AG08395 (cell line): Measurements from ENCODE around the gene JUND.

Experiments used
- DNase-seq: peaks from one replicate; pipeline ENCODE4 v3.0.0; 2012; ENCODE audit warnings: mixed read lengths, low spot score

Gene JUND

DNA sequence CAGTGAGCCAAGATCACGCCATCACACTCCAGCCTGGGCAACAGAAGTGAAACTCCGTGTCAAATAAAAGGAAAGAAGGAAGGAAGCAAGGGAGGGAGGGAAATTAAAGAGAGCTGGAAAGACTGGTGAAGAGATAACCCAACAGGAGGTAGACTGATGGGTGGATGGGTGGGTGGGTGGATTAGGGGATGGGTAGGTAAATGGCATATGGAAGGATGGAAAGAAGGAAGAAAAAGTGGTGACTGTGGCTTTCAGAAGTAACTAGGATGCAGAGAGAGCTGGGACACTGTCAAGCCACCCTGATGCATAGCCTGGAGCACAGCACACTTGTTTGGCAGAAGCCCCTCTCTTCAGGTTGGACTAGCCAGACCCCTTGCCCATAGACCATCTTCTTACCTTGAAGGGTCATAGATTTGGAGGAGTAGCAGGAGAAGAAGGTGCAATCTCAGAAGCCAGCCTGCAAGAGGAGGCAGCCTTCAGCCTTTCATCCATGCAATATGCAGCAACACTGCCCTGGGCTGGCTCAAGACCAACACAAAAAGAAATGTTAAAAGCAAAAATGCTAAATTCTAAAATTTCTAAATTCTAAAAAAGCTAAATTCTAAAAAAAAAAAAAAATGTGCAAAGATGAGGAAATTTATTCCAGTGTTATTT, 12.2 kb downstream of the JUND start:
- DNase-seq, result no peak

DNA sequence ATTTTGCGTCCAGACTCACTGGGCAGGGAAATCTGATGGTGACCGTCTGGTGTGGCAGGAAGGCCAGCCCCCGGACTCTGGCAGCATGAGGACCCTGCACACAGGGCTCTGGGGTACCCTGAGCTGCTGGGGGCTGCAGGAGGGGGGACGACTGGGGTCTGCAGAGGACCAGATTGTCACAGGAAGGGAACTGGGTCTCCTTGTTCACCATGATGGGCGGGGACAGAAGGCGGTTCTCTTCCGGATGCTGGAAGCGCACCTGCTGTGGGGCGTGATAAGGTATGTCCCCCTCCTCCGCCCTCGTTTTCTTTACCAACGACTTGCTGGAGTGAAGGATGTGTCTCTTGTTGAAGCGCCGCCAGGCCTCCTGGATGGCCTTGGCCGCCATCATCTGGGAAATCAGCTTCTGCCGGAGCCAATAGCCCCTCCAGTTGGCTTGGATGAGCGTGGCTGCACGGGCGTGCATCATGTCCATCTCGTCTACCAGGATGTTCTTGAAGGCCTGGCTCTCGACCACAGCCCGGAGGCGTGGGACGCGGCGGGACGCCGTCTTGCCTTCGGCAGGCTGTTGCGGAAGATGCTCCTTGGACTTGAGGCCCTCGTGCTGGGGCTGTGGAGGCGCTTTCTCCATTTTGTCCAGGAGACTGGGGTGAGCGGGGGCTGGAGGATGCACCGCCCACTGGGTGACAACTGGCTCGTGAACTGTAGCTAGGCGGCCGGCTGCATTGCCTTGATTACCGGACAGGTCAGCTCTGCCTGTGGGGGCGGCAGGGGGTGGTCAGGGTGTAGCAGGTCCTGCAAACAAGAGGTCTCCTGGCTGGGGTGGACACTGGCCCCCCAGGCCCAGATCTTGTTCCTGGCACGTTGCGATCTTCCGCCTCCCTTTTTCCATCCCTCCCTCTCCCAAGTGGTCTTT, 14.4 kb downstream of the JUND start:
- DNase-seq, result no peak

DNA sequence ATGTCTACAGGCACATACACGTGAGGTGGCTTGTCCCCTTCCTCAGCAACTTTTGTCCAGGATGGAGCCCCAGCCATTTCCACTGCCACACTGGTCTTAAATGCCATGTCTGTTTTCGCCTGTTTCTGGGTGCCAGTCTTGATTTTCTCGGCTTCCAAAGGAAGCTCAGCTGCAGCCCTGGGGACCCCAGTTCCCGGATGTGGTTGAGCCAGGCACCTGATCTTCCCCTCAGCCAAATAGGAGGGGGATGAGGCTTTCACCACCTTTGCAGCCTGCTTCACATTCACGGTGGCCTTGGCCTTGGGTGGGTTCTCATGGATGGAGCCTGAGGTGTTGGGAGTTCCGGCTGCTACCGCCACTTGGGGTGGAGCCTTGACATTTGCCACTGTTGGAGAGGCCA, 15.8 kb downstream of the JUND start:
- no peak for DNase-seq

DNA sequence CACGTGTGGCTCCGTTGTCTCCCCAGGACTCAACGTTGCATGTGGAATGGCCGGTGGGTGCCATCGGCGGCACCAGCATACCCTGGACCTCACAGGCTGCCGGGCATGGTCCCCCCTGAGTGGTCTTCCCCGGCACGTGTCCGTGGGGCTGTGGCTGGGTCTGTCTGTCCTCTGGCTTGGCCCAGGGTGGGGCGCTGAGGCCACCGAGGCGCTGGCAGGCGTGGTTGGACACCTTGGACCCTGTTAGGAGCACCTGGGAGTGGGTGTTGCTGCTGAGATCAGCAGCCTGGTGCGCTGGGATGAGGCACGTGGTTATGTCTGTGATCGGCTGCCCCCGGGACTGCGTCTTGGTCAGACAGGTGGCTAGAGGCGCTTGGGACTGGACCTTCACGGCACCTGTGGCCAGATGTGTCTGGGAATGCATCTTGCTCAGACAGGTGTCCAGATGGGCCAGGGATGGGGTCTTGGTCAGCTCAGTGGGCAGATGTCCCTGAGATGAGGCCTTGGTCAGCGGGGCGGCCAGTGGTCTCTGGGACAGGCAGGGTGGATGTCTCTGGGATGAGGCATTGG, 16.4 kb downstream of the JUND start:
- no peak for DNase-seq

DNA sequence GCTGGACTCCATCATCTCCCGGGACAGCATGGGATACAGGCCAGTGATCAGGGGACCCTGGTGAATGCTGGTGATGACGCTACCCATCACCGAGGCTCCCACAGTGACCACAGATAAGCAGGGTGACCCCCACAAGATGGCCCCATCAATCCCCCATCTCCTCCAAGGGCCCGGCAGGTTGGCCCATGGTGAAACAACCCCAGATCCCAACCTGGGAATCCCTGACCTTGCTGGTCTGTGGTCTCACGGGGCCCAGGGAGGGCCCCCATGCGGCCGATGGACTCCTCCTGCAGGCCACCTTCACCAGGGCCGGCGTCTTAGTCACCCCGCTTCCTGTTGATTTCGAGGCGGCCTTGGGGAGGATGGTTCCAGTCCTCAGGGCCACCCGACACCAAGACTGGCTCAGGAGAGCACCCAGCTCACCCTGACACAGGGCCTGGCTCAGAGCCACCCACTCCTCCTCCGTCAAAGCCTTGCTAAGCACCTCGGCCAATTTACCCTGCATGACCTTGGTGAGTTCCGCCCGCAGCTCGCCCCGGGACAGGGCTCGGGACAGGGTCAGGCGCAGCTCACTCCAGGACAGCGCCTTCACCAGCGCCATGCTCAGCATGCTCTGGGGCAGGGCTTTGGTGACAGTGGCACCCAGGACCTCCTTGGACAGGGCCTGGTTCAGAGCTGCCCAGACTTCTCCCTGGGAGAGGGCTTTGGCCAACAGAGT, 17.1 kb downstream of the JUND start:
- no peak for DNase-seq

DNA sequence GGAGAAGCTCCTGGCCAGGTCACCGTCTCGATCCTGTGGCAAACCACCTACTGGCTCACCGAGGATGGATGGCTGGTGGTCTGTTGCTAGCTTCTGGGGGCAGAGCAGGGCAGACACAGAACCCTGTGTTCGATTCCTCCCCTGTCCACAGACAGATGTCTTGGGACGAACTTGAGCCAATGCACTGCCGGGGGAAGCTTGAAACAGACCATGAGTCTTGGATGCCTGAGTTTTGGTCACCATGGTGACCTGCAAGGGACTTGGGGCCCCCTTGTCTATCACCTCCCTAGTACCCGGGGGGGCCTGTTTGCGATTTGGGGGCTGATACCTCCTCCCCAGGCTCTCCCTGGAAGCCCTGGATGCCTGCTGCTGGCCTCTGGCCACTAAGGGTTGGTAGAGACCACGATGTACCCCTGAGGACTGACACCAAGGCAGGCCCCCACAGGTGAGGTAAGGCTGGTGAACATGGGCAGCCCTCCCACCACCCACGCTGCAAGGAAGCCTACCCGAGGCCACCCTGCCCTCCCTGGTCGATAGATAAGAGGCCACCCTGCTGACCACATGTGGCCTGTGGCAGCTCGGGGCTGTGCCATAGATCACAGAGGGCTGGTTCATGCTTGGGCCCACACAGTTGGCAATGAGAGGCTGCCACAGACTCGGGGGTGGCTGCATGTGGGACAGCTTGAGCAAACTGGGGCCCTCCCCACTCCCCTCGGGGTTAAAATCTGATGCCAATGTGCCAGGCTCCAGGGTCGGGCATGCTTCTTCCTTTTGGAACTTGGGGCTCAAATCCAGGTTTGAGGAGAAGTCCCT, 17.9 kb downstream of the JUND start:
- no peak for DNase-seq

DNA sequence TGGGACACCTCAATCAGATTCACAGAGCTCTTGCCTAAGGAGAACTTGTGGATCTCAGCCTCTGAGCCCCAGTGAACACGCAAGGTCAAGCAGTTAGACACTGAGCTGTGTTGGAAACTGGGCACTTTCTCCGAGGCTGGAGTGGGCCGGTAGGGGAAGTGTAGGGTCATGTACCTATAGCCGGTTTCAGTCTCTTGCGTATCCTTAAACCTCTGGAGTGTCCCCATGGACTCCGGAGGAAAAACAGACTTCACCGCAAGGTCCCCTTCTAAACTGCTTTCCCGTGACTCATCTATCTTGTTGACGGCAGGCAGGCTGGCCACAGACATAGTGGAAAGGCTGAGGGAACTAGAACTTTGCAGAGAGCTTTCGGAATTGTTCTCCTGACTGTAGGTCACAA, 18.5 kb downstream of the JUND start:
- DNase-seq, result no peak

DNA sequence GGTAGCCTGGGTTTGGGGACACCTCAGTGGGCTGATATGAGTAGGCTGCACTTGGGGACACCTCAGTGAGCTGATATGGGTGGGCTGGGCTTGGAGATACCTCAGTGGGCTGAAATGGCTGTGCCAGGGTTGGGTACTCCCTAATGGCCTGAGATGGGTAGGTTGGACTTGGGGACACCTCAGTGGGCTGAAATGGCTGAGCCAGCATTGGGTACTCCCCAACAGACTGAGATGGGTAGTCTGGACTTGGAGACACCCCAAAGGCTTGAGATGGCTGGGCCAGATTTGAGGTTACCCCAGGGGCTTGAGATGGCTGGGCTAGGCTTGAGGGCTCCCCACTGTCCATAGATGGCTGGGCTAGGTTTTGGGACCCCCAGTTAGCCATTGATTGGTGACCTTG, 19.3 kb downstream of the JUND start:
- DNase-seq, result no peak

DNA sequence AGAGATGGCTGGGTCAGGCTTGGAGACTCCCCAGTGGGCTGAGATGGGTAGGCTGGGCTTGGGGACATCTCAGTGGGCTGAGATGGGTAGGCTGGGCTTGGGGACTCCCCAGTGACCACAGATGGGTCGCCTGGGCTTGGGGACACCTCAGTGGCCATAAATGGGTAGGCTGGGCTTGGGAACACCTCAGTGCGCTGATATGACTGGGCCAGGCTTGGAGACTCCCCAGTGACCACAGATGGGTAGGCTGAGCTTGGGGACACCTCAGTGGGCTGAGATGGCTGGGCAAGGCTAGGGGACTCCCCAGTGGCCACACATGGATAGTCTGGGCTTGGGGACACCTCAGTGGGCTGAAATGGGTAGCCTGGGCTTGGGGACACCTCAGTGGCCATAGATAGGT, 19.9 kb downstream of the JUND start:
- DNase-seq, result no peak

DNA sequence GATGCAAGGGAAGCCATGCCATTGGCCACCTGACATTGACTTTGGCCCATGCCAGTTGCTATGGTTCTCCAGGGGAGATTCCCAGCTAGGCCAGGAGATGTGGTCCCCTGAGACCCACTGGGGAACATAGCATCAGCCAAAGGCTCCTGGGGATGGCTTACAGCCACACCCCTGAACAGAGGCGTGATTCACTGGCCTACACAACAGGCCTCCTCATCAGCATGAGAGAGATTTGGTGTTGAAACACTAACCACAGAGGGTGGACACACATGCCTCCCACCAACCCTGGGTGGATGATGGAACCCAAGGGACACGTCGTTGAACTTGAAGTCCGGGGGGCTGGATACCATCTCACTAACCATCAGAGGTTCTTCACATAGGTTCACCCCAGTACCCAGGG, 21.5 kb downstream of the JUND start:
- peak; percentile 35 for DNase-seq

DNA sequence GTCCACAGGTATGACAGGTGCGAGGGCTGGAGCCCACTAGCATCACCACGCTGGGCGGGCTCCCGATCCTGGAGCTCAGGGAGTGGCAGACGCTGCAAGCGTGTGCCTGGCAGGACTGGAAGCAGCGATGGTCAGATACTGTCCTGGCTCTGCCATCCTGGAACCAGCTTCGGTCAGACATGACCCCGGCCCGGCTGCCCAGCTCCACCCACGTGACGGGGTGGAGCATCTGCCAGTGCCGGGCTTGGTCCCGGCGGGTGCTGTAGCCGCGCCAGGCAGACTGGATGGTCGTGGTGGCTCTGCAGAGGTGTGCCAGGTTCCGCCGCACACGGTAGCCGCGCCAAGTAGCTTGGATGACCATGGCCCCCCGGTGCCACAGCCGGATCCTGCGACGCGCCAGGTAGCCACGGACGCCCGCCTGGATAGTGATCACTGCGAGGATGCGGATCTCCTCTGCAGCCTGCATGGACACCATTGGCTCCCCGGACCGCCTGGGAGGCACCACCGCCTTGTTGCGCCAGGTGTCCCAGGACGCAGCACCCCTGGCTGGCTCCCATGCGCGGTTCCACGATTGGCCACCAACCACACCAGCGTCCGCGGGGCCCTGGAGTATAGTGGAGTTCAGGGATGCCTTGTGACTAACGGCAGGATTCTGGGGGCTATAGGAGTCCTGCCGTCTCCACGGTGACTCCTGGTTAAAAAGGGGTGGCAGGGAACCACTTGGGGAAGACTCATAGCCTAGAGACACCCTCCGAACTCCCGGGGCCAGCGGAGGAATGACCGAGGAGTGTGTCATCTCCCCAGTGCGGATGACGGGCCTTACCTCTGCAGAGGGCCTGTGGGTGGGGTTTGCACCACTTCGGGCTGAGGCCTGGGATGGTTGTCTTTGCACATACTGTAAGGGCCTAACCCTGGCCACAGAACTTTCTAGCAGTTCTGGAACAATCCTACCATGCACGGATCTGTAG, 23.6 kb downstream of the JUND start:
- no peak for DNase-seq

DNA sequence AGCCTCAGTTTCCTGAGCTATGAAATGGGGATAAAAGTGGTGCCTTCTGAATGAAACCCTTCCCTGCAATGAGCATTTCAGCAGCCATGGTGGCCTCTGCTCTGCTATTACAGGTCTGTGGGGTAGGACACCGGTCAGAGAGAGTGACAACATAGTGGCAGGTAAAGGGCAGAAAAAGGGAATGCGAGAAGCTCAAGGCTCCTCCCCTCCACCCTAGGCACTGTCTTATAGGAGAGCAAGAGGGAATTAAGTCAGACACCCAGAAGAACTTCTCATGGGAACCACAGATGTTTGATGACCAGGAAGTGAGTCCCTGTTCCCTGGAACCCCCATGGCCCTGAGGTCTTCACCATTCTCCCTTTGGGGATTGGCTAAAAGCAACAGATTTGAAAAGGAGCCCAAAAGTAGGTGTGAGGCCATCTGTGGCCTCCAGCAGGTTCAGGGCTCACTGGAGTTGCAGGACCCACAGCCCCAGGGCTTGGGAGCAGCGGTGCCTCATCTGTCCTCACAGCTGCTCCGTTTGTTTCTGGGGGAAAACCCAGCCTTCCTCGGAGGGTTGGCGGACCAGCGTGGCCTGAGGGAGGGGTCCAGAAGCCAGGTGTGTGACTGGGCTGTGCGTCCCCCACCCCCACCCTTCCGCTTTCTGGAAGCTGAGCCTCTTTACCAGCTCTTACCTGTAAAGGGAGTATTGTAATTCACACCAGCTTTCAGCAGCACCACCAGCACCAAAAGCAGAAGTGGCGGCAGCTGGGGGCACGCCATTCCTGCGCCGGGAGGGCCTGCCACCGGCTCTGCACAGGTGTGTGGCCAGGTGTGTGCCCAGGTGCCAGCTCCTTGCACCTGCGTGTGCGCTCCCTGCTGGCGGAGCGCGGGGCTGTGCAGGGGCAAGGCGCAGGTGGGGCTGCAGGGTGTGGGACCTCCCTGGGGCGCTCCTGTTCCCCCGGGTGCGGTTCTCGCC, 26.6 kb downstream of the JUND start:
- DNase-seq, result no peak

DNA sequence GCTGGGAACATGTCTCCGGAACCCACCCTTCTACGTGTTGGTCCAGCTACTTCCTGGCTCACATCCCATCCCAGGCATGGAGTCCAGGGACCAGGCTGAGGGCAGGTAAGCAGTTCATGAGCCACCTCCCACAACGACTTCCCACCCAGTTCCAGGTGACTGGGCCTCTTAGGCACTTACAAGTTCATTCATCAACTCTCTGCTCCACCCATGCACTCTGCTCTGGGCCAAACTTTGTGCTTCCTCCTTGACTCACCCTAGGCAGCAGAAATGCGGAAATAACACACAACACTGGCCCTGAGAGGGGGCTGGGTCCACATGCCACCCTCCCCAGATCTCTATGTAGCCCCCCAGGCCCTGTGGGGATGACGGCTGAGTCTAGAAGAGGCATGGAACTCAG, 27.7 kb downstream of the JUND start:
- no peak for DNase-seq

DNA sequence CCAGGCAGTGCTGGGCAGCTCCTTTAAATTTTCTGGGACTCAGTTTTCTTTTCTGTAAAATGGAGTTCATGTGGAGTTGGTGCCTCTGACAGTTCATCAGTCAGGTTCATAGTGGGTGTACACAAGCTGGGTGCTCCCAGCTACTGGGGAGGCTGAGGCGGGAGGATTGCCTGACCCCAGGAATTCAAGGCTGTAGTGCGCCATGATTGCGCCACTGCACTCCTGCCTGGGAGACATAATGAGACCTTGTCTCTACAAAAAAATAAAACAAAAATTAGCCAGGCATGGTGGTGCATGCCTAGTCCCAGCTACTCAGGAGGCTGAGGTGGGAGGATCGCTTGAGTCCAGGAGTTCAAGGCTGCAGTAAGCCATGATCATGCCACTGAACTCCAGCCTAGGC, 28.3 kb downstream of the JUND start:
- DNase-seq, result no peak

DNA sequence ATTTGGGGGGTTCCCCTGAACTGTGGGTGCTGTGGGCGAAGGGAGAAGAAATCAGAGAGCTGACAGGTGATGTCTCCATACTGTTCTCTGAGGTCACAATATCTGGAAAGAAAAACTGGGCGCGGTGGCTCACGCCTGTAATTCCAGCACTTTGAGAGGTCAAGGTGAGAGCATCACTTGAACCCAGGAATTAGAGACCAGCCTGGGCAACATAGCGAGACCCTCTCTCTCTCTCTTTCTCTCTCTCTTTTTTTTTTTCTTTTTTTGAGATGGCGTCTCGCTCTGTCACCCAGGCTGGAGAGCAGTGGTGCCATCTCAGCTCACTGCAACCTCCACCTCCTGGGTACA, 29.1 kb downstream of the JUND start:
- DNase-seq, result no peak

DNA sequence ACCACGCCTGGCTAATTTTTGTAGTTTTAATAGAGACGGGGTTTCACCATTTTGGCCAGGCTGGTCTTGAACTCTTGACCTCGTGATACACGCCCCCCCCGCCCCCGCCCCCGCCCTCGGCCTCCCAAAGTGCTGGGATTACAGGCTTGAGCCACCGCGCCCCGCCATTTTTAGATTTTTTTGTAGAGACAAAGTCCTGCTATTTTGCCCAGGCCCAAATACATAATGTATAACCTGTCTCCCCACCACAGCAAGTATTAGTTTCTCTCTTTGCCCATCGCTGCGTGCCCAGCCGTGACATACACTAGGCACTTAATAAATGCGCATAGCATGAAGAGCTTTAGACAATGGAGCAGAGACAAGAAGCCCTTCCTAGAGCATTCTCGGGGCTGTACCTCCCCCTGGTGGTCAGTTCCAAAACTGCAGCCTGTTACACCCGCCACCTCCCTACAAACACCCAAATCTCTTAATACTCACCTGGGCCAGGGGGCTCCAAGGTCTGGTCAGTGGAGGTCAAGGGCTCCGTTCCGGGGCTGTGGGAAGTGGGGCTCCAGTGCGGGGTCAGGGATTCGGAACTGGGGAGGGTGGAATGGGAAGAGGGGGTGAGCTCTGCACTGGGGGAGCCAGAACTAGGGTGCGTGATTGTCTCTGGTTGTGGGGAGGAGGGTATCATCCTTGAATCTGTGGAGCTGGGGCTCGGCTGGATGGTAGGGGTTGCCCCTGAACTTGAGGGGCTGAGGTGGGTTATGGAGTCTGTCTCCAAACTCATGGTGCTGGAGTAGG, 29.6 kb downstream of the JUND start:
- DNase-seq, result peak; percentile 81

DNA sequence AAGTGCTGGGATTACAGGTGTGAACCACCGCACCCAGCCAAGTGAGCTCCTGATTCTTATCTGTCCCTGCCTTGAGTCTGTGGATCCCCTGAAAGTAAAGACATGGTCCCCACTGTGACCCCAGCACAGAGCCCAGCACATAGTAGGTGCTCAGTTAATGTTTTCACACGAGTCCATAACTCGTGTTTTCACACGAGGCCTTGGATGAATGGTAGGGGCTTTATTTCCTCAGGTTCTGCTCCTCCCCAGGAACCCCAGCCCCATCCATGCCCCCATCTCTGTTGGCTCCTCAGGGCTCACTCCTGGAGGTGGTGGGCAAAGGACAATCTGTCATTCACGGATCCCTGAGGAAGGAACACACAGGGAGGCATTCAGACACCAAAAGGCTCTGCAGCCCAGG, 31.6 kb downstream of the JUND start:
- no peak for DNase-seq

DNA sequence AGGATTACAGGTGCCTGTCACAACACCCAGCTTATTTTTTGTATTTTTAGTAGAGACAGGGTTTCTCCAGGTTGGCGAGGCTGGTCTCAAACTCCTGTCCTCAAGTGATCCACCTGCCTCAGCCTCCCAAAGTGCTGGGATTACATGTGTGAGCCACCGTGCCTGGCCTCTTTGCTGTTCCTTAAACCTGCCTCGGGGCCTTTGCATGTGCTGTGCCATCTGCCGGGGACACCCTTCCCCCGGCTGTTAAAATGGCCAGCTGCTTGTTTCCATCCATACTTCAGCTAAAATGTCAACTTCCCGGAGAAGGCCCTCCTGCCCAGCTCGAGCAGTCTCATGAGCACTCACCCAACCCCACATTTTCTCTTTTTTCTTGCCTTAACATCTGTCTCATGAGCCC, 36.1 kb downstream of the JUND start:
- DNase-seq, result no peak

DNA sequence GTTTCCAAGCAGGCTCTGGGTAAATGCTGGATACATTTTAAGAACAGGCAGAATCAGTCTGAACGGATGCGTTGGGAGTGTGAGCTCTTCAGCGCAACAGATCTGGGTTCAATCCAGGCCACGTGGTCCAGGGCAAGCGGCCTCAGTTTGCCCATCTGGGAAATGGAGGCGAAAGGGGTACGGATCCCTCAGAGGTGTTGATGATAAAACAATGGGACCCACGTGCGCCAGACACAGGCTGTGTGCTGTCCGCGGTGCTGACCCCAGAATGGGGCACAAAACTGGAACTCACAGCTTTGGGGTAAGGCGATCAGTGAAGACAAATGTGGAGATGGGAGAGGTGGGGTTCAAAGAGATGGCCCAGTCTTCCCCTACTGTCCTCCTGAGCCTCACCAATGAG, 42.1 kb downstream of the JUND start:
- DNase-seq, result no peak
